MM.1S (cell line): ENCODE results near the gene SPOCK3.

Experiments used
- DNase-seq: peaks from one replicate; pipeline ENCODE4 v3.0.0-alpha.2; 2015
- H2AFZ ChIP-seq: fragments of 300-600 bp; sonication (generic); 2 replicates; pipeline ENCODE4 v1.6.0; 2016; ENCODE audit warnings: antibody characterized with exemption, low read length
- H3F3A ChIP-seq: fragments of 300-600 bp; sonication (generic); 2 replicates; pipeline ENCODE4 v1.6.1; 2016; ENCODE audit warnings: mild to moderate bottlenecking, antibody characterized with exemption, low read length, moderate library complexity, mixed read lengths; ENCODE audit not compliant: insufficient read depth
- H3K27ac ChIP-seq: fragments of 300-600 bp; sonication (generic); 2 replicates; pipeline ENCODE4 v1.5.1; 2016; ENCODE audit warnings: mild to moderate bottlenecking, low read length
- H3K27me3 ChIP-seq: fragments of 300-600 bp; sonication (generic); replicated peaks from 2 replicates; pipeline ENCODE4 v1.6.0; 2016; ENCODE audit warnings: low read length; ENCODE audit not compliant: insufficient read depth
- H3K36me3 ChIP-seq: fragments of 300-600 bp; sonication (generic); replicated peaks from 2 replicates; pipeline ENCODE4 v1.6.1; 2016; ENCODE audit warnings: mild to moderate bottlenecking, low read length, mixed read lengths; ENCODE audit not compliant: insufficient read depth
- H3K4me1 ChIP-seq: fragments of 300-600 bp; sonication (generic); 2 replicates; pipeline ENCODE4 v1.6.1; 2016; ENCODE audit warnings: low read length, mixed read lengths
- H3K4me2 ChIP-seq: fragments of 300-600 bp; sonication (generic); 2 replicates; pipeline ENCODE4 v1.6.0; 2016; ENCODE audit warnings: low read depth, low read length
- H3K4me3 ChIP-seq: fragments of 300-600 bp; sonication (generic); 2 replicates; pipeline ENCODE4 v1.5.1; 2016; ENCODE audit warnings: low read length, mixed read lengths
- H3K79me2 ChIP-seq: fragments of 300-600 bp; sonication (generic); 2 replicates; pipeline ENCODE4 v1.6.1; 2016; ENCODE audit warnings: mixed run types, low read length, mixed read lengths
- H3K9ac ChIP-seq: fragments of 300-600 bp; sonication (generic); 2 replicates; pipeline ENCODE4 v1.6.1; 2016; ENCODE audit warnings: low read length, mixed read lengths
- H3K9me2 ChIP-seq: fragments of 300-600 bp; sonication (generic); replicated peaks from 2 replicates; pipeline ENCODE4 v1.6.1; 2016; ENCODE audit warnings: mild to moderate bottlenecking, low read length, mixed read lengths; ENCODE audit not compliant: insufficient read depth
- H3K9me3 ChIP-seq: fragments of 300-600 bp; sonication (generic); replicated peaks from 2 replicates; pipeline ENCODE4 v1.6.1; 2016; ENCODE audit warnings: mild to moderate bottlenecking, low read length, mixed read lengths; ENCODE audit not compliant: insufficient read depth
- H4K20me1 ChIP-seq: fragments of 300-600 bp; sonication (generic); 2 replicates; pipeline ENCODE4 v1.6.1; 2016; ENCODE audit warnings: mild to moderate bottlenecking, low read length, moderate library complexity, mixed read lengths; ENCODE audit not compliant: insufficient read depth
- EZH2 ChIP-seq: fragments of 300-600 bp; sonication (generic); optimal IDR thresholded peaks from 2 replicates; pipeline ENCODE3; 2017; ENCODE audit warnings: low read depth, mild to moderate bottlenecking, antibody characterized with exemption, low read length, mixed read lengths
- EZH2phosphoT487 ChIP-seq: fragments of 300-600 bp; sonication (generic); IDR thresholded peaks from 2 replicates; pipeline ENCODE4 v1.6.1; 2018; ENCODE audit warnings: antibody characterized with exemption, low read length
- TF ChIP-seq, protein P1 (sequence below): fragments of 300-600 bp; sonication (generic); IDR thresholded peaks from 2 replicates; pipeline ENCODE4 v1.5.1; 2016; ENCODE audit warnings: antibody characterized with exemption, low read length, mixed read lengths

The SPOCK3 gene

DNA sequence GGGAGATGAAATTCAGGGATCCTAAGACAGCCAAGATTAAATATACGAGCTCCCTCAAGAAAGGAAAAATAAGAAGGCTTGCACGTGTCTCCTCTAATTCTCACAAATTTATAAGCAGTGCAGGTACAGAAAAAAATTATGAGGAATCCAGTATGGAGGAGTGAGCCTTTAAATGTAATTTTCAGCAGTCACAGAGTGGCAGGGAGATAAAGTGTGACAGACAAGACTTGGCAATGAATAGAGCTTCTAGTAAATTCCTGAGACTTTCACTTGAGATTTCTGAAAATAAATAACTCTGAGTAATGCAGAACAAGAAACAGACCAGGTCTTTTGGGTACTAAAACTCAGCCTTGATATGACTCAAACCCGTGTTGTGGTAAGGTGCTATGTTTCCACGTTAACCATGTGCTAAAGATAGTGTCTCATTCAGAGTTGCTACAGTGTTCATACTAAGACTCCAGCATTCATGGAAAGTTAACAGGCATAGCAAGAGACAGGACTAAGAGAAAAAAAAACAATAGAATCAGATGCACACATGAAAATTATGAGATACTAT, 119.8 kb downstream of the SPOCK3 start:
- Histone ChIP-seq H3F3A (no peaks in the 10 kb centered on the region), H3K27me3 (no peaks in the 10 kb centered on the region), H3K36me3 (no peaks in the 10 kb centered on the region), H3K9me3 (no peaks in the 10 kb centered on the region), H2AFZ (no peak overlapping the region), H3K4me1 (no peaks in the 10 kb centered on the region), H3K9ac (no peak overlapping the region), H3K27ac (no peak overlapping the region), H3K9me2 (no peaks in the 10 kb centered on the region), H4K20me1 (no peaks in the 10 kb centered on the region), H3K4me3 (no peak overlapping the region), H3K4me2 (no peak overlapping the region), H3K79me2 (no peaks in the 10 kb centered on the region)
- TF ChIP-seq EZH2phosphoT487 (no peak), EZH2 (no peak)
- TF ChIP-seq, protein P1, sequence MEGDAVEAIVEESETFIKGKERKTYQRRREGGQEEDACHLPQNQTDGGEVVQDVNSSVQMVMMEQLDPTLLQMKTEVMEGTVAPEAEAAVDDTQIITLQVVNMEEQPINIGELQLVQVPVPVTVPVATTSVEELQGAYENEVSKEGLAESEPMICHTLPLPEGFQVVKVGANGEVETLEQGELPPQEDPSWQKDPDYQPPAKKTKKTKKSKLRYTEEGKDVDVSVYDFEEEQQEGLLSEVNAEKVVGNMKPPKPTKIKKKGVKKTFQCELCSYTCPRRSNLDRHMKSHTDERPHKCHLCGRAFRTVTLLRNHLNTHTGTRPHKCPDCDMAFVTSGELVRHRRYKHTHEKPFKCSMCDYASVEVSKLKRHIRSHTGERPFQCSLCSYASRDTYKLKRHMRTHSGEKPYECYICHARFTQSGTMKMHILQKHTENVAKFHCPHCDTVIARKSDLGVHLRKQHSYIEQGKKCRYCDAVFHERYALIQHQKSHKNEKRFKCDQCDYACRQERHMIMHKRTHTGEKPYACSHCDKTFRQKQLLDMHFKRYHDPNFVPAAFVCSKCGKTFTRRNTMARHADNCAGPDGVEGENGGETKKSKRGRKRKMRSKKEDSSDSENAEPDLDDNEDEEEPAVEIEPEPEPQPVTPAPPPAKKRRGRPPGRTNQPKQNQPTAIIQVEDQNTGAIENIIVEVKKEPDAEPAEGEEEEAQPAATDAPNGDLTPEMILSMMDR, result no peak
- no peak for DNase-seq

DNA sequence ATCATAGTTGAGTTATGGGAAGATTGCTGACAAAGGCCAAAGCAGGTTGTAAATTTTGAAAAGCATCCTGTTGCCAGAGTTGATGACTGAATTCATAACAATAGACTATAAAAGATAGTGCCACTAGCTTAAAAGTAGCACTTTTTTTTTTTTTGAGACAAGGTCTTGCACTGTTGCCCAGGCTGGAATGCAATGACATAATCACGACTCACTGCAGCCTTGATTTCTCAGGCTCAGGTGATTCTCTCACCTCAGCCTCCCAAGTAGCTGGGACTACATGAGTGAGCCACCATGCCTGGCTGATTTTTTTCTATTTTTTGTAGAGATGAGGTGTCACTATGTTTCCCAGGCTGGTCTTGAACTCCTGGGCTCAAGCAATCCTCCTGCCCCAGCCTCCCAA, 122.7 kb downstream of the SPOCK3 start:
- H3K27ac ChIP-seq, result no peak overlapping the region
- DNase-seq, result no peak
- H3K4me3 ChIP-seq, result no peak overlapping the region
- no peaks in the 10 kb centered on the region for H4K20me1 ChIP-seq
- H2AFZ ChIP-seq, result no peak overlapping the region
- no peak overlapping the region for H3K9ac ChIP-seq
- H3K79me2 ChIP-seq, result no peaks in the 10 kb centered on the region
- H3K9me3 ChIP-seq, result no peaks in the 10 kb centered on the region
- H3K4me1 ChIP-seq, result no peaks in the 10 kb centered on the region
- TF ChIP-seq EZH2phosphoT487, result no peak
- TF ChIP-seq, protein P1, result no peak
- TF ChIP-seq EZH2, result no peak
- no peaks in the 10 kb centered on the region for H3K9me2 ChIP-seq
- H3K27me3 ChIP-seq, result no peaks in the 10 kb centered on the region
- no peak overlapping the region for H3K4me2 ChIP-seq
- H3K36me3 ChIP-seq, result no peaks in the 10 kb centered on the region
- no peaks in the 10 kb centered on the region for H3F3A ChIP-seq

DNA sequence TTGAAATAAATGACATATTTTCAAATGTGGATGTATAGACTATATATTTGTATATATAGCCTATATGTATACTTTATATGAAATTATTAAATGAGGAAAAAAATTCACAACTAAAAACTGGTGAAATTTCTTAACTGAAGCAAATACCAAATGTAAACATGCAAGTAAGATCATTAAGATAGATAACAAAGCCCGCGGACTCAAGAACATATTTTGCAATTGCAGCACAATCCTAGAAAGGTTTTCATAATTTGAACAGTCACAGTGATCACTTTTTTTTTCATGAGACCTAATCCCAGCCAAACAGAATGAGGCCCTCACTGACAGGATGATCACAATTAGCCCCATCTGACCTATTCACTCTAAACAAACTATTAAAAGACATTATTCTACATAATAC, 123.2 kb downstream of the SPOCK3 start:
- no peak overlapping the region for H3K4me3 ChIP-seq
- H3K9ac ChIP-seq, result no peak overlapping the region
- no peaks in the 10 kb centered on the region for H3F3A ChIP-seq
- H3K79me2 ChIP-seq, result no peaks in the 10 kb centered on the region
- H3K9me2 ChIP-seq, result no peaks in the 10 kb centered on the region
- H3K4me2 ChIP-seq, result no peak overlapping the region
- no peaks in the 10 kb centered on the region for H3K4me1 ChIP-seq
- H4K20me1 ChIP-seq, result no peaks in the 10 kb centered on the region
- no peak overlapping the region for H2AFZ ChIP-seq
- no peaks in the 10 kb centered on the region for H3K36me3 ChIP-seq
- H3K9me3 ChIP-seq, result no peaks in the 10 kb centered on the region
- DNase-seq, result no peak
- H3K27ac ChIP-seq, result no peak overlapping the region
- no peaks in the 10 kb centered on the region for H3K27me3 ChIP-seq
- TF ChIP-seq EZH2phosphoT487 (no peak), EZH2 (no peak)
- TF ChIP-seq, protein P1, result no peak
